22Rv1 (cell line): Measurements from ENCODE around the gene OLFML2B.
"Not testable (repeated sequence)": the region's sequence is repeated elsewhere in the genome, so short reads cannot be mapped to it uniquely, and the experiment has no call there.

Source experiments
- H3K27ac ChIP-seq: fragments of 450-650 bp; 2 replicates; pipeline ENCODE4 v1.5.1; 2017
- ZFX ChIP-seq: fragments of 450-650 bp; IDR thresholded peaks from 2 replicates; pipeline ENCODE4 v1.6.1; 2017; ENCODE audit warnings: antibody characterized with exemption, borderline replicate concordance
- TF ChIP-seq, protein P1 (sequence below): fragments of 450-650 bp; IDR thresholded peaks from 2 replicates; pipeline ENCODE4 v1.5.1; 2017; ENCODE audit warnings: mild to moderate bottlenecking

The OLFML2B gene

DNA sequence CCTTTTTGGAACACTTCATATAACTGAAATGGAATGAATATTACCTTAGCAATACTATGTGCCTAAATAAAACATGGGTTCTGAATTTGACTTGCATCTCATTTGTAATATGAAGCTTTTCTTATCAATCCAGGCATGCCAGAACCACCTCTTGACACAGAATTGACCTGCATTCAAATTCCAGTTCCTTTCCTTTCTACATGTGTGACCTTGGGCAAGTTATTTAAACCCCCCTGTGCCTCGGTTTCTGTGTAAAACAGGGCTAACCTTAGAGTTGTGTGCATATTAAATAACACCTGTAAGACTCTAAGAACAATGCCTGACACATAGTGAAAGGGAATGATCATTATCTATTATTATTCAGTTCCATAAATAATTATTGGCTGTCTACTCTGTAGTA is 43.8 kb upstream of the OLFML2B start:
- TF ChIP-seq, protein P1, sequence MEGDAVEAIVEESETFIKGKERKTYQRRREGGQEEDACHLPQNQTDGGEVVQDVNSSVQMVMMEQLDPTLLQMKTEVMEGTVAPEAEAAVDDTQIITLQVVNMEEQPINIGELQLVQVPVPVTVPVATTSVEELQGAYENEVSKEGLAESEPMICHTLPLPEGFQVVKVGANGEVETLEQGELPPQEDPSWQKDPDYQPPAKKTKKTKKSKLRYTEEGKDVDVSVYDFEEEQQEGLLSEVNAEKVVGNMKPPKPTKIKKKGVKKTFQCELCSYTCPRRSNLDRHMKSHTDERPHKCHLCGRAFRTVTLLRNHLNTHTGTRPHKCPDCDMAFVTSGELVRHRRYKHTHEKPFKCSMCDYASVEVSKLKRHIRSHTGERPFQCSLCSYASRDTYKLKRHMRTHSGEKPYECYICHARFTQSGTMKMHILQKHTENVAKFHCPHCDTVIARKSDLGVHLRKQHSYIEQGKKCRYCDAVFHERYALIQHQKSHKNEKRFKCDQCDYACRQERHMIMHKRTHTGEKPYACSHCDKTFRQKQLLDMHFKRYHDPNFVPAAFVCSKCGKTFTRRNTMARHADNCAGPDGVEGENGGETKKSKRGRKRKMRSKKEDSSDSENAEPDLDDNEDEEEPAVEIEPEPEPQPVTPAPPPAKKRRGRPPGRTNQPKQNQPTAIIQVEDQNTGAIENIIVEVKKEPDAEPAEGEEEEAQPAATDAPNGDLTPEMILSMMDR: no peak
- TF ChIP-seq ZFX: no peak
- H3K27ac ChIP-seq: no peak overlapping the region

DNA sequence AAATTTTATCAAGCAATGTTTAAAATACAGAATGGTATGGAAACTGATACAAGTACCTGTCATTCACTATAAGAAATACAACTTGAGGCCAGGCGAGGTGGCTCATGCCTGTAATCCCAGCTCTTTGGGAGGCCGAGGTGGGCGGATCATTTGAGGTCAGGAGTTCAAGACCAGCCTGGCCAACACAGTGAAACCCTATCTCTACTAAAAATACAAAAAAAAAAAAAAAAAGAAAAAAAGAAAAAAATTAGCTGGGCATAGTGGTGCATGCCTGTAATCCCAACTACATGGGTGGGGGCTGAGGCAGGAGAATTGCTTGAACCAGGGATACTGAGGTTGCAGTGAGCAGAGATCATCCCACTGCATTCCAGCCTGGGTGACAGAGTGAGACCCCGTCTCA is 43.2 kb upstream of the OLFML2B start:
- H3K27ac ChIP-seq: not testable (repeated sequence)

DNA sequence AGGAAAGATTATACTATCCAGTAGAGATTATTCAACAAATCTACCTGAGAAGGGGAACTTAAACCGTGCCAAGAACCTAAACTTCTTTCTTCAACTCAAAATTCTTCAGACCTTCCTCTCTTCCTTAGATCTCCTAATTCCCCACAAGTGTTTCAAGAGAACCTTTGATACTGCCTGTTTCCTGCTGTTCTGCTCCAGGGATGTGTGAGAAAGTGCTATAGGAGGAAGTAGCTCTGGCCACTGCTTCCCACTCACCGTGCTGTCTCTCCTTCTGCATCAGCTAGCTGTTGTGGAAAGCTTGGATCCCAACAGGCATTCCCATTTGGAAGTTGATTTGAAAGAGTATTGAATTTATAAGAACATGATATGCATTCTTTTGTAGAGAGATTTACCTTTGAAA is 41.3 kb upstream of the OLFML2B start:
- no peak overlapping the region for H3K27ac ChIP-seq

GRCh38 chr1:162062542-162063015 is 38.9 kb upstream of the OLFML2B start:
- TF ChIP-seq ZFX: no peak
- TF ChIP-seq, protein P1: no peak
- H3K27ac ChIP-seq: no peak overlapping the region

More for the DNA sequence above, 41.3 kb upstream of the OLFML2B start:
- TF ChIP-seq ZFX: no peak
- TF ChIP-seq, protein P1: no peak

- TF ChIP-seq, protein P1: no peak
- TF ChIP-seq ZFX: no peak
- H3K27ac ChIP-seq: no peak overlapping the region
These were observed 36.6 kb upstream of the OLFML2B start for GRCh38 chr1:162060314-162060713.

DNA sequence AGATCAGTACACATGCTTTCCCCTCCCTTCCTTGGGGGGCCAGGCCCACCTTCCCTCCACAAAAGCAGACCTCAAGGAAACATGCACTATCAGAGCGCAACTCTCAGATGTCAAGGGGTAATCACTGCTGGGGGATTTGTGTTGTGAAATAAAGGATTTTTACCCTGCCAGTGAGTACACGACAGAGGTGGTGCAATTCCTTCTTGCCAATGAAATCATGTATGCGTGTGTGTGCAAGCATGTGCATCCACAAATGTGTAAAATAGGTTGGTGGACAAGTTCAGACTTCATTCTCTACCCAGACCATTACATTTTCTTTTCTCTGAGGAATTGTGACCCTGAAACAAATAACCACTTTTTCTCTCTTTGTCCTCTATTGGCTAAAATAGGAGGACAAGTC is 36.1 kb upstream of the OLFML2B start:
- TF ChIP-seq, protein P1: no peak
- TF ChIP-seq ZFX: no peak

GRCh38 chr1:162056579-162056978 is 32.9 kb upstream of the OLFML2B start:
- no peak overlapping the region for H3K27ac ChIP-seq
- no peak for TF ChIP-seq ZFX
- TF ChIP-seq, protein P1: no peak

More for the DNA sequence above, 36.1 kb upstream of the OLFML2B start:
- no peak overlapping the region for H3K27ac ChIP-seq

DNA sequence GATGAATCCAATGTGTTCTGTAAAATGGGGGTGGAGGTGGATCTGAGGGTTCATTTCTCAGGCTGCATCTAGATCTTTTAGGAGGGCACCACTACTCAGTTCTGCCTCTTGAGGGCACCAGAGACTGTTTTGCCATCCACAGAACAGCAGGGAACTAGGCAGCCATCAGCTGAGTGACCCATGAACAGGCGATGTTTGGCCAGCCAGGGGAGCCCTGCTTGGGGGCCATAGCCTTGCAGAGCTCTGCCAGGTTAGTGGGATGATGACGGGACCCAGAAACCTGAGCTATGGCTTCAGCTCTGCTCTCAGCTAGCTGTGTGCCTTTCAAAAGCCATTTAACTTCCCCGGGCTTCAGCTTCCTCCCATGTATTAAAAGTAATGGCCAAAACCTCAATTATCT is 32.4 kb upstream of the OLFML2B start:
- H3K27ac ChIP-seq: no peak overlapping the region
- no peak for TF ChIP-seq ZFX
- TF ChIP-seq, protein P1: peak; percentile 97
